Measurements from ENCODE around the gene CDR2L. TPM values are rescaled to one million over a fixed set of nuclear protein-coding genes. Genes with fewer than 3 reads are reported as not detected.

The CDR2L gene
- total RNA-seq, 1 experiment from 2014 or later, result 31.0 TPM

DNA sequence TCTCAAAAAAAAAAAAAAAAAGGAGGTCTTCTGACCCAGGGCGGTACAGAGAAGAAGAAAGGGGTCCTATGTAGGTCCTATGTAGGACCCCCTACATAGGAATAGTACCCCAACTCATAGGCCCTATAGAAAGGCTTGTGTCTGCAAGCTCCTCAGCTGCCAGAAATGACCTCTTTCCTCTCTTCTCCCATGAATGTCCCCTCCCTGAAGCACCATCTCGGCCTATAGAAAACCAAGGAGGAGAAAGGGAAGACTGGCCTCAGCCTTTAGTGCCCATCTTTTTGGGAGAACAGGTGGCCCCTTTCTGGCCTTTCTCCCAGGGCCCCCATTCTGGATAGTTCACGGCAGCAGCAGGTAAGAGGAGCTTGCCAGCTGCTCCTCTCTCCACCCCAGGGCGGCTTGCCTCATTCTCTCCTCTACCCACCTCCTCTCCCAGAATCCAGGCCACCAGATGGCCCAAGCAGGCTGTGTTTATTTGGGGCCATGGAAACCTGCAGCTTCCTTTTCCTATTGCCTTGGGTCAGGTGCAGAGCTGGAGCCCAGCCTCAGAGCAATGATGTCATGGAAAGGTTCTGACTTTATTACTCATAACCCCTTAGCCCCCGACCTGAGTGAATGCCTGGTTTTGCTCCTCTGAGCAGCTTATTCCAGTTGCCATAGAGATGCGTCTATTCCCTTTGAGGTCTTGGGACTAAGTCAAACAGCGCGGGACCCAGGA, 23.4 kb downstream of the CDR2L start (continued):
- TF ChIP-seq GRHL2 (CRISPR knock-in tag; IDR thresholded peaks at IDR 0.05; ENCODE audit: insufficient replicate concordance, severe bottlenecking) (no peak), IRF2 (CRISPR knock-in tag; IDR thresholded peaks at IDR 0.05; ENCODE audit: borderline replicate concordance, low read depth) (no peak), KAT7 (CRISPR knock-in tag; IDR thresholded peaks at IDR 0.05; ENCODE audit: borderline replicate concordance) (no peak), NFYB (CRISPR knock-in tag; conservative IDR thresholded peaks at IDR 0.05; ENCODE audit: low read depth) (no peak)
- TF ChIP-seq, protein P1, sequence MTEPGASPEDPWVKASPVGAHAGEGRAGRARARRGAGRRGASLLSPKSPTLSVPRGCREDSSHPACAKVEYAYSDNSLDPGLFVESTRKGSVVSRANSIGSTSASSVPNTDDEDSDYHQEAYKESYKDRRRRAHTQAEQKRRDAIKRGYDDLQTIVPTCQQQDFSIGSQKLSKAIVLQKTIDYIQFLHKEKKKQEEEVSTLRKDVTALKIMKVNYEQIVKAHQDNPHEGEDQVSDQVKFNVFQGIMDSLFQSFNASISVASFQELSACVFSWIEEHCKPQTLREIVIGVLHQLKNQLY (CRISPR knock-in tag; IDR thresholded peaks at IDR 0.05), result no peak
- TF ChIP-seq, protein P2, sequence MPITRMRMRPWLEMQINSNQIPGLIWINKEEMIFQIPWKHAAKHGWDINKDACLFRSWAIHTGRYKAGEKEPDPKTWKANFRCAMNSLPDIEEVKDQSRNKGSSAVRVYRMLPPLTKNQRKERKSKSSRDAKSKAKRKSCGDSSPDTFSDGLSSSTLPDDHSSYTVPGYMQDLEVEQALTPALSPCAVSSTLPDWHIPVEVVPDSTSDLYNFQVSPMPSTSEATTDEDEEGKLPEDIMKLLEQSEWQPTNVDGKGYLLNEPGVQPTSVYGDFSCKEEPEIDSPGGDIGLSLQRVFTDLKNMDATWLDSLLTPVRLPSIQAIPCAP (CRISPR knock-in tag; IDR thresholded peaks at IDR 0.05), result no peak

- ChIA-PET CTCF (interaction anchor here (0.5 to 7.0 kb wide), 36 partner anchors 9 to 259 kb away, joined by 3 to 139 read pairs (median 6); partner anchors contain the start of genes CDR2L, FDXR, HID1 and MIF4GD), POLR2A (interaction anchor here (0.6 to 3.5 kb wide), 15 partner anchors 8 to 145 kb away, joined by 3 to 30 read pairs (median 4); partner anchors contain the start of genes CDR2L, FDXR and HID1)
- no peaks in the 10 kb centered on the region for H3K9me3 Mint-ChIP-seq
- H3K4me3 Mint-ChIP-seq, result peak overlapping the region; percentile 73
- H3K27ac Mint-ChIP-seq, result peak overlapping the region; percentile 99
- H3K27me3 Mint-ChIP-seq (ENCODE audit: low read depth), result no peaks in the 10 kb centered on the region
- ATAC-seq (no peak), DNase-seq (ENCODE audit: low spot score) (no peak)
- TF ChIP-seq, protein P1 (CRISPR knock-in tag; IDR thresholded peaks at IDR 0.05), result no peak
- H3K36me3 Mint-ChIP-seq, result peaks cover 3% of the 10 kb centered on the region; the same call in 1 of the 2 replicates
- peaks cover 26% of the 10 kb centered on the region for H3K4me1 Mint-ChIP-seq
These were observed 24.1 kb downstream of the CDR2L start for GRCh38 chr17:75011401-75012095.

- Mint-ChIP-seq H3K27me3 (ENCODE audit: low read depth) (no peaks in the 10 kb centered on the region), H3K9me3 (no peaks in the 10 kb centered on the region), H3K36me3 (peaks cover 7% of the 10 kb centered on the region; the same call in 1 of the 2 replicates), H3K27ac (peak overlapping the region; percentile 99), H3K4me1 (peaks cover 26% of the 10 kb centered on the region), H3K4me3 (peak overlapping the region; percentile 73)
- no peak for ATAC-seq
- ChIA-PET POLR2A (interaction anchor here (0.6 to 3.5 kb wide), 16 partner anchors 9 to 380 kb away, joined by 3 to 30 read pairs (median 4); partner anchors contain the start of genes CDR2L, FDXR, HID1 and KCTD2), CTCF (interaction anchor here (0.5 to 7.0 kb wide), 34 partner anchors 9 to 275 kb away, joined by 3 to 139 read pairs (median 6); partner anchors contain the start of genes CDR2L, FDXR, HID1 and OTOP2)
- DNase-seq (ENCODE audit: low spot score), result no peak
- TF ChIP-seq GRHL2 (CRISPR knock-in tag; IDR thresholded peaks at IDR 0.05; ENCODE audit: insufficient replicate concordance, severe bottlenecking) (no peak), ZBTB43 (CRISPR knock-in tag; IDR thresholded peaks at IDR 0.05) (no peak), SP1 (CRISPR knock-in tag; conservative IDR thresholded peaks at IDR 0.05) (no peak), HMGA2 (CRISPR knock-in tag; IDR thresholded peaks at IDR 0.05) (no peak), RELA (CRISPR knock-in tag; IDR thresholded peaks at IDR 0.05; ENCODE audit: borderline replicate concordance) (no peak), KAT7 (CRISPR knock-in tag; IDR thresholded peaks at IDR 0.05; ENCODE audit: borderline replicate concordance) (no peak)
- TF ChIP-seq, protein P3, sequence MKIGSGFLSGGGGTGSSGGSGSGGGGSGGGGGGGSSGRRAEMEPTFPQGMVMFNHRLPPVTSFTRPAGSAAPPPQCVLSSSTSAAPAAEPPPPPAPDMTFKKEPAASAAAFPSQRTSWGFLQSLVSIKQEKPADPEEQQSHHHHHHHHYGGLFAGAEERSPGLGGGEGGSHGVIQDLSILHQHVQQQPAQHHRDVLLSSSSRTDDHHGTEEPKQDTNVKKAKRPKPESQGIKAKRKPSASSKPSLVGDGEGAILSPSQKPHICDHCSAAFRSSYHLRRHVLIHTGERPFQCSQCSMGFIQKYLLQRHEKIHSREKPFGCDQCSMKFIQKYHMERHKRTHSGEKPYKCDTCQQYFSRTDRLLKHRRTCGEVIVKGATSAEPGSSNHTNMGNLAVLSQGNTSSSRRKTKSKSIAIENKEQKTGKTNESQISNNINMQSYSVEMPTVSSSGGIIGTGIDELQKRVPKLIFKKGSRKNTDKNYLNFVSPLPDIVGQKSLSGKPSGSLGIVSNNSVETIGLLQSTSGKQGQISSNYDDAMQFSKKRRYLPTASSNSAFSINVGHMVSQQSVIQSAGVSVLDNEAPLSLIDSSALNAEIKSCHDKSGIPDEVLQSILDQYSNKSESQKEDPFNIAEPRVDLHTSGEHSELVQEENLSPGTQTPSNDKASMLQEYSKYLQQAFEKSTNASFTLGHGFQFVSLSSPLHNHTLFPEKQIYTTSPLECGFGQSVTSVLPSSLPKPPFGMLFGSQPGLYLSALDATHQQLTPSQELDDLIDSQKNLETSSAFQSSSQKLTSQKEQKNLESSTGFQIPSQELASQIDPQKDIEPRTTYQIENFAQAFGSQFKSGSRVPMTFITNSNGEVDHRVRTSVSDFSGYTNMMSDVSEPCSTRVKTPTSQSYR (CRISPR knock-in tag; IDR thresholded peaks at IDR 0.05), result no peak
- TF ChIP-seq, protein P4, sequence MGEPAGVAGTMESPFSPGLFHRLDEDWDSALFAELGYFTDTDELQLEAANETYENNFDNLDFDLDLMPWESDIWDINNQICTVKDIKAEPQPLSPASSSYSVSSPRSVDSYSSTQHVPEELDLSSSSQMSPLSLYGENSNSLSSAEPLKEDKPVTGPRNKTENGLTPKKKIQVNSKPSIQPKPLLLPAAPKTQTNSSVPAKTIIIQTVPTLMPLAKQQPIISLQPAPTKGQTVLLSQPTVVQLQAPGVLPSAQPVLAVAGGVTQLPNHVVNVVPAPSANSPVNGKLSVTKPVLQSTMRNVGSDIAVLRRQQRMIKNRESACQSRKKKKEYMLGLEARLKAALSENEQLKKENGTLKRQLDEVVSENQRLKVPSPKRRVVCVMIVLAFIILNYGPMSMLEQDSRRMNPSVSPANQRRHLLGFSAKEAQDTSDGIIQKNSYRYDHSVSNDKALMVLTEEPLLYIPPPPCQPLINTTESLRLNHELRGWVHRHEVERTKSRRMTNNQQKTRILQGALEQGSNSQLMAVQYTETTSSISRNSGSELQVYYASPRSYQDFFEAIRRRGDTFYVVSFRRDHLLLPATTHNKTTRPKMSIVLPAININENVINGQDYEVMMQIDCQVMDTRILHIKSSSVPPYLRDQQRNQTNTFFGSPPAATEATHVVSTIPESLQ (CRISPR knock-in tag; IDR thresholded peaks at IDR 0.05), result no peak
These were observed 24.6 kb downstream of the CDR2L start for GRCh38 chr17:75012096-75012345.

Measured in WTC11 (cell line).